BJ (cell line): ENCODE results near the gene DCX. TPM values are rescaled to one million over a fixed set of nuclear protein-coding genes. Genes with fewer than 3 reads are reported as not detected.

Experiments
- CTCF ChIA-PET: fragments of 350-600 bp; formaldehyde crosslinking; extraction: SDS; loops from one replicate; lab custom pipeline; 2021; ENCODE audit warnings: antibody characterized with exemption, inconsistent platforms; lab: Yijun Ruan, JAX
- POLR2A ChIA-PET: fragments of 300-600 bp; sonication (Branson Sonifier 250); formaldehyde crosslinking; extraction: SDS; loops from one replicate; lab custom pipeline; 2021; ENCODE audit warnings: antibody characterized with exemption; lab: Charles Lee
- DNase-seq: peaks from one replicate; pipeline ENCODE4 v3.0.0-alpha.2; 2011; ENCODE audit warnings: low read depth
- H3K27me3 ChIP-seq: 2 replicates; pipeline ENCODE4 v1.6.0; 2011; ENCODE audit warnings: low read length; ENCODE audit not compliant: control insufficient read depth, insufficient read depth
- H3K36me3 ChIP-seq: 2 replicates; pipeline ENCODE4 v1.5.1; 2011; ENCODE audit warnings: low read length; ENCODE audit not compliant: control insufficient read depth, insufficient read depth
- H3K4me3 ChIP-seq: 2 replicates; pipeline ENCODE4 v1.5.1; 2011; ENCODE audit warnings: low read depth, mild to moderate bottlenecking, control low read depth, low read length
- polyA plus RNA-seq: library from polyadenylated mRNA; depleted of rRNA; stranded (reverse); fragments of >200 nt; gene quantifications from 2 replicates; pipeline ENCODE4 v1.2.3, GENCODE V29; 2011
- TF ChIP-seq, protein P1 (sequence below): IDR thresholded peaks from 2 replicates; pipeline ENCODE4 v1.5.1; 2011; ENCODE audit warnings: low read depth, mild to moderate bottlenecking, control low read depth, inconsistent platforms, low read length, moderate library complexity; ENCODE audit not compliant: insufficient read depth

DCX gene
- polyA plus RNA-seq, 1 experiment = not detected

DNA sequence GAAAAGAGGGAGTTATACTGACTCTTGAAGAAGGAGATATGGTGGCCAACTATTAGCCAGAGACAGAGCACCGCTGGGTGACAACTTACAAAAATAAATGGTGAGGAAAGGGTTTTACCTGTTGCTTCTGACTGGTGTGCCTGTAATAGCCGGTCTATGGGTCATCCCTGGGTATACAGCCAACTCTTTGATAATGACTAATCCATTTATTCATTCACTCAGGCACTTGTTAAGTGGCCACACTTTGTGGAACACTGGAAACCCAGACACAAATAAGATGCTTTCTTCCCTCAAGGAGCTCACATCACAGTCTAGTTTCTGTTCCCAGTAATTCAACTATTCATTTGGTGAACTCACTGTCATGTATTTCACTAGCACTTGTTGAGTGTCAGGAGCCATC, 128.5 kb downstream of the DCX start:
- no peak for DNase-seq
- POLR2A ChIA-PET = no interaction called here
- no peak overlapping the region for H3K4me3 ChIP-seq
- CTCF ChIA-PET = no interaction called here
- H3K27me3 ChIP-seq = no peaks in the 10 kb centered on the region
- no peaks in the 10 kb centered on the region for H3K36me3 ChIP-seq
- TF ChIP-seq, protein P1, sequence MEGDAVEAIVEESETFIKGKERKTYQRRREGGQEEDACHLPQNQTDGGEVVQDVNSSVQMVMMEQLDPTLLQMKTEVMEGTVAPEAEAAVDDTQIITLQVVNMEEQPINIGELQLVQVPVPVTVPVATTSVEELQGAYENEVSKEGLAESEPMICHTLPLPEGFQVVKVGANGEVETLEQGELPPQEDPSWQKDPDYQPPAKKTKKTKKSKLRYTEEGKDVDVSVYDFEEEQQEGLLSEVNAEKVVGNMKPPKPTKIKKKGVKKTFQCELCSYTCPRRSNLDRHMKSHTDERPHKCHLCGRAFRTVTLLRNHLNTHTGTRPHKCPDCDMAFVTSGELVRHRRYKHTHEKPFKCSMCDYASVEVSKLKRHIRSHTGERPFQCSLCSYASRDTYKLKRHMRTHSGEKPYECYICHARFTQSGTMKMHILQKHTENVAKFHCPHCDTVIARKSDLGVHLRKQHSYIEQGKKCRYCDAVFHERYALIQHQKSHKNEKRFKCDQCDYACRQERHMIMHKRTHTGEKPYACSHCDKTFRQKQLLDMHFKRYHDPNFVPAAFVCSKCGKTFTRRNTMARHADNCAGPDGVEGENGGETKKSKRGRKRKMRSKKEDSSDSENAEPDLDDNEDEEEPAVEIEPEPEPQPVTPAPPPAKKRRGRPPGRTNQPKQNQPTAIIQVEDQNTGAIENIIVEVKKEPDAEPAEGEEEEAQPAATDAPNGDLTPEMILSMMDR = no peak

DNA sequence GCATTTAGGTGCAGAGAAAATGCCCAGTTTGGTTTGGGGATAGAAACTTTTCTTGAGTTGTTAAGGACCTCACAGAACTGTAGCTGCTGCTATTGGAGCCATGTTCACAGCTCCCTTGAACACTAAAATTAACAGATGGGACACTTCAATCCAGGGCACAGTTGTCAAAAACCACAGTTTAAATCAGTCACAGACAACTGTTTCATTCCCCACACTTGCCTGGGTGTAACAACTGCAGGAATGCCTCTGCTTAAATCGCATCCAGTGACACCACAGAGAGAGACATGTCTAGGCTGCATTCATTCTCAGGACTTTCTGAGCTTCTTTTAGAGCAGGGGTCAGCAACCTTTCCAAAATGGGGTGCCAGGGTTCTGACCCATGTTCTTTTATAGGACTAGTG, 129.0 kb downstream of the DCX start:
- Histone ChIP-seq H3K27me3 (no peaks in the 10 kb centered on the region), H3K4me3 (no peak overlapping the region), H3K36me3 (no peaks in the 10 kb centered on the region)
- TF ChIP-seq, protein P1 = no peak
- CTCF ChIA-PET = no interaction called here
- POLR2A ChIA-PET = no interaction called here
- DNase-seq = no peak

DNA sequence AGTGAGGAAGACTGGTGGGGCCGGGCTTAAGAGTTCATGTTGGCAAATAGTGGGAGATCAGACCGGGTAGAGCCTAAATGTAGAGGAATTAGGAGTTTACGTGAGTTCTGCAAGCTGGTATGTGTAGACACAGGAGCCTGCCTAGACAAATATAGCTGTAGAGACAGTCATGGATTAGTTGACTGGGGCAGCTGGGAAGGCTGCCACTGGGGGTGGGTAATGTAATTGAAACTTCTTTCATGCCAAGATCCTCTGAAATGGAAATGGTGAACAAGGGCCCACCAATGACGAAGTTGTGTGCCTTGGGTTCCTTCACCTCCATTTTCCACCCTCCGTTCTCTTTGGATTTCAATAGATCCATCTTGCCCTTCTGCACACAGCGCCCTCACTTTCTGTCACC, 129.9 kb downstream of the DCX start:
- H3K27me3 ChIP-seq = no peaks in the 10 kb centered on the region
- no peak overlapping the region for H3K4me3 ChIP-seq
- TF ChIP-seq, protein P1 = no peak
- POLR2A ChIA-PET = no interaction called here
- no peak for DNase-seq
- no peaks in the 10 kb centered on the region for H3K36me3 ChIP-seq
- CTCF ChIA-PET = no interaction called here

DNA sequence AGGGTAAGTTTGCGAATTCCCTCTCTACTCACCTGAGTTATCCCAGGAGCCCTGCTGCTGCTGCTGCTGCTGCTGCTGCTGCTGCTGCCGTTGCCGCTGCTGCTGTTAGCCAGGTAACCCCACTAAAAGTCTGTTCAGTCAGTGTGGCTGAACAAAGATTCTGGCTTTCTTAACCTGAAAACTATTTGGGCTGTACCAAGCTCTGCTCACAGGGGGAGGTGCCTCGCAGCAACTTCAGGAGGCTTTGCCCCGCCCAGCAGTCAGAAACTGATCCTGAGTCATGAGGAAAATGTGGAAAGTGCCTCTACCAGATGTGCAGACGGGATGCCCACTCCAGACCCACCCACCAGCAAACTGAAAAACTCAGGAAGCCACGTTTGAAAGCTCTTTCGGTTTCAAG, 141.7 kb downstream of the DCX start, which contains the start of gene CAPN6:
CAPN6 (minus strand) TSS at position 145 of the 400 bp plus-strand sequence. CDS start 6,547 bp downstream, outside the sequence.
- DNase-seq = no peak
- H3K4me3 ChIP-seq = no peak within 1 kb of the TSS
- POLR2A ChIA-PET = no interaction called here
- H3K27me3 ChIP-seq = no peaks in the 10 kb centered on the region
- H3K36me3 ChIP-seq = no peaks in the 10 kb centered on the region
- CTCF ChIA-PET = no interaction called here
- TF ChIP-seq, protein P1 = no peak

DNA sequence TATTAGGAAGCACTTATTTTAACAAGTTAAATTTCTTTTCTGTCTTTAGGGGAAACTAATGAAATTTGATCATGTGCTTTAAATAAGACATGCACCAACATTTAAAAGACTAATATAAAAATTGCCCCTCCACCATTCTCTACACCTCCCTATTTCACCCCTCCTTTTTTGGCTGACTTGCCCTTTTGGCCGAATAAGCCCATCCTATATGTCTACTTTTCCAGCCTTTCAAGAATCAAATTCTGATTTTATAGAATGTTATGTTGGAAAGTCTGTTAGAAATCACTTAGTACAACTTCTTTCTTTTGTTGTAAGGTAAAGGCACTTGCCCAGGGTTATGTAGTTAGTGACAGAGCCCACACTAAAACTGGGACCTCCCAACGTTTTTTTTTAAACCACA, 143.5 kb downstream of the DCX start:
- POLR2A ChIA-PET = no interaction called here
- Histone ChIP-seq H3K4me3 (no peak overlapping the region), H3K36me3 (no peaks in the 10 kb centered on the region), H3K27me3 (no peaks in the 10 kb centered on the region)
- DNase-seq = no peak
- TF ChIP-seq, protein P1 = no peak
- CTCF ChIA-PET = no interaction called here
